GM23248 (cell line): ENCODE measurements around the gene LCA5L.

Experiments used
- EZH2 ChIP-seq: fragments of 200-600 bp; sonication (generic); IDR thresholded peaks from 2 replicates; pipeline ENCODE4 v1.6.1; 2018; ENCODE audit warnings: antibody characterized with exemption, mild to moderate bottlenecking; ENCODE audit not compliant: insufficient read depth, poor library complexity, severe bottlenecking
- EZH2phosphoT487 ChIP-seq: fragments of 200-600 bp; sonication (generic); IDR thresholded peaks from 2 replicates; pipeline ENCODE4 v1.6.1; 2018; ENCODE audit warnings: antibody characterized with exemption, moderate library complexity, mild to moderate bottlenecking, low read depth; ENCODE audit not compliant: insufficient read depth

DNA sequence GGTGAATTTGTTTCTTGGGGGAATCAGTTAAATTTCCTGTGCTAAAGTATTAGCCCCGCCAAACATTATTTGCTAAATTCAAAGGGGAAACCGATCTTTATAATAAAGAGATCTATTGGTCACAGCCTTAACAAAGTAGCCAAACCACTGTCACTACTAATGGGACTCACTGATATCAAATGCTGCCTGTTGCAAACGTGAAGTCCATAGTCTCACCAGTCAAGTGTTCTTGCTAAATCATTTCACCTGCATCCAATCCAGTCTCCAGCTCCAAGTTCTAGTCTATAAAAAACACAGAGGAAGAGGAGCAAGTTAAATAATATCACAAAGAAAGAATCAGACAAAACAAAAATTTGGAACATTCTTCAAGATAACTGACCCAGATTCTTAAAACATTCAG is 36.3 kb upstream of the LCA5L start:
- TF ChIP-seq EZH2phosphoT487: no peak
- TF ChIP-seq EZH2: no peak
